SW 1271 (cell line): ENCODE measurements around the gene LPCAT2.
"Not testable (repeated sequence)": the region's sequence is repeated elsewhere in the genome, so short reads cannot be mapped to it uniquely, and the experiment has no call there.

Experiments
- DNase-seq, 2 experiments: peaks; one replicate each; lab custom pipeline; 2025; lab: John Stamatoyannopoulos, UW

The LPCAT2 gene

DNA sequence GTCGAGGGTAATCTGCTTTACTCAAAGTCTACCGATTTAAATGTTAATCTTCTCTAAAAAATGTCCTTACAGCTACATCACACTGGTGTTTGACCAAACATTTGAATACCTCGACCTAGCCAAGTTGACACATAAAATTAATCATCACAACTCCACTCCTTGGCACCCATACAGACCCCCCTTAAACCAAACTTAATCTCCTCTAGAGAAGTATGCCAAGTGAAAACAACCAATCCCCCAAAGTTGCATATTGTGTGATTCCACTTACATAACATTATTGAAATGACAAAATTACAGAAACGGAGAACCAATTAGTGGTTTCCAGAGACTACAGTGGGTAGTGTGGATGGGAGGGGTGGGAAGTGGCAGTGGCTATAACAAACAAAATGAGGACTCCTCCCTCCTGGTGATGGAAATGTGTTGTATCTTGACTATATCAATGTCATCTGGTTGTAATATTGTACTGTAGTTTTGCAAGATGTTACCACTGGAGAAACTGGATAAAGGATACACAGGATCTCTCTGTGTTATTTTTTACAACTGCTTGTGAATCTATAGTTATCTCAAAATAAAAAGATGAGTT, 97.0 kb downstream of the LPCAT2 start:
- DNase-seq, result no peak

- no peak for DNase-seq
Observed at GRCh38 chr16:55613613-55614335, 104.9 kb downstream of the LPCAT2 start.

DNA sequence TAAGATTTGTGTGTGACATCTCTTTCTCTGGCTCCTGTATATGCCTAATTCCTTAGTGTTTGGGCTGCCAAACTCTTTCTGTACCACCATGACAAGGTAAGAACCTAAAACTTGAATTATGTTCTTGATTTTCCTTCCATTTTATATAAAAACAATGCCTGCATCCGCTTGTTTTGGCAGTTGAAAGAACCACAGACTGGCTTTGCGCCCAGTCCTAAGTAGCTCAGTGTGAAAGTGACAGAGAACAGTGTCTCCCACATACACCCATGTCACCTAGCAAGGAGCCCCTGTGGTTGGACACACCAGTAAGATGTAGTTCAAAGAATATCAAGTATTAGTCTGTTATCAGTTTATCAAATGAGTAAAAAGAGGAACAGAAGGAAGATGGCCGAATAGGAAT, 106.2 kb downstream of the LPCAT2 start:
- DNase-seq, result no peak

GRCh38 chr16:55615670-55616069, 106.8 kb downstream of the LPCAT2 start:
- DNase-seq, result not testable (repeated sequence)

DNA sequence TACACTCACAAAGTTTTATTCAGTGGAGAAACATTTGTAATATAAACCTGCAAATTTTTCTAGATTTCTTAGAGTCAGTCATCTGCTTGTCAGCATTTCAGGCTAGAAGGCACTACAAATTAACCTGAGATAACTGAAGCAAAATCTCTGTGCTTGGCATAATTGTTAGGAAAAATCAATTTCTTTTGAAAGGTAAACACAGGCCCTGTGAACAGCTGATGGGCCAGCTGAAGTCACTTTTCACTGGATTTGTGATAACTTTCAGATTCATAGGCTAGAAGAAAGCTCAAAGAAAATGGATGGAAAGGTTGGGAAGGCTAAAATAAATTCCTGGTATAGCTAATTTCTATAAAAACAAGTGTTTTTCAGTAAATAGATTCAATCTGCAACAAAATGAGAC, 112.9 kb downstream of the LPCAT2 start:
- DNase-seq, result no peak

- no peak for DNase-seq
Observed at GRCh38 chr16:55622272-55622671, 113.4 kb downstream of the LPCAT2 start.

GRCh38 chr16:55622930-55623561, 114.2 kb downstream of the LPCAT2 start:
- peak in 1 of 2 experiments; percentile 5 for DNase-seq

DNA sequence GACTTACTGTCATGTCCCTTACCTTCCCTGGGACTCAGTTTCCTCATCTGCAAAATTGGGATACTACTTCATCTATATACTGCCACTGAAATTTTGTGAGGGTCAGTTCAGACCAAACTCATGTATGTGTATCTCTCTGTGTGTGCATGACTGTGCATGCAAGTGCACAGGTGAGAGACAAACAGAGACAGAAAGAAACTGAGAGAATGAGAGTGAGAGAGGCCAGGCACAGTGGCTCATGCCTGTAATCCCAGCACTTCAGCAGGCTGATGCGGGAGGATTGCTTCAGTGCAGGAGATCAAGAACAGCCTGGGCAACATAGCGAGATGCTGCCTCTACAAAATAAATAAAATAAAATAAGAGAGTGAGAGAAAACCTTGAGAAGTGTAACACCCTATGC, 114.8 kb downstream of the LPCAT2 start:
- DNase-seq, result no peak

- no peak for DNase-seq
Observed at GRCh38 chr16:55624696-55625095, 115.8 kb downstream of the LPCAT2 start.

DNA sequence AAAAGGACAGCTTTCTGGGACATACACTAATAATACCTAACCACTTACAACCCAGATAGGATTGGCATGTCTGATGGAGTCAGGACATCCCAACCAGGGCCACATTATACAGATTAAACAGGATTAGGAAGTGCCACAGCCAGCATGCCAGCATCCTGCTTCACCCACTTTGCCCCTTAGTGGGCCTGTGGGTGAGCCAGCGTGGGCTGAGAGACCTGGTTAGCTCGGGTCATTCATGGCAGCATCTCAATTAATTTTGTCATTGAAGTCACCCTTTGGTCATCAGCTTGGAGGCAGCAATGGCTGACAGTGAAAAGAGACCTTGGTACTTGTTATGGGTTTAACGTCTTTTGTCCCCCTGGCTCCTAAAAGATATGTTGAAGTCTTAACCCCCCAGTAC, 117.0 kb downstream of the LPCAT2 start:
- DNase-seq, result no peak

DNA sequence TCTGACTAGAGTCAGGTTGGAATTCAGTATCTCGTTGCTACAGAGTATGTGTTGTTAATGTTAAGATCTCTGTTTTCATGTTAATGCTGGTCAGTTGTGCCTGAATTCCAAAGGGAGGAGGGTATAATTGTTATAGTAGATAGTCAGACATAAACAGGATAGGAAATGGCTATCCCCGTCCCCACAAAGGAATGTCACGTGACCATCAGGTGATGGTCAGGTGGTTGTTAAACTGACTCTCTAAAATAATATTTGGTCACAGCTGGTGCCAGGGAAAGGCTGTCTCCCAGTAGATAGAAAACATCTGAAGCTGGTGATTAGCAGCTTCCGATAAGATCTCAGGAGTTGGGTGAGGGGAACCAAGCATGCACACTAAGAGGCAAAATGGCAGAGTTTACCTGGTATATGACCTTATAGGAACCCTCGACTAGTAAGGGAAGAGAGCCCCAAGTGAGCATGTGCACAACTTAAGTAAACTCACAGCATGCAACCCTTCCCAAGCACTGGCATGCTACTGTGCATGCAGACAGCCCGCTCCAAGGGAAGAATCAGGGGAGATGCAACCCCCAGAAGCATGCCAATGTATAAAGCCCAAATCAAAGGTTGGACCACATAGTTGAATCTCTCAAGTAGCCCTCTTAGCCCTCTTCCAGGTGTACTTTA, 119.6 kb downstream of the LPCAT2 start:
- DNase-seq, result no peak

DNA sequence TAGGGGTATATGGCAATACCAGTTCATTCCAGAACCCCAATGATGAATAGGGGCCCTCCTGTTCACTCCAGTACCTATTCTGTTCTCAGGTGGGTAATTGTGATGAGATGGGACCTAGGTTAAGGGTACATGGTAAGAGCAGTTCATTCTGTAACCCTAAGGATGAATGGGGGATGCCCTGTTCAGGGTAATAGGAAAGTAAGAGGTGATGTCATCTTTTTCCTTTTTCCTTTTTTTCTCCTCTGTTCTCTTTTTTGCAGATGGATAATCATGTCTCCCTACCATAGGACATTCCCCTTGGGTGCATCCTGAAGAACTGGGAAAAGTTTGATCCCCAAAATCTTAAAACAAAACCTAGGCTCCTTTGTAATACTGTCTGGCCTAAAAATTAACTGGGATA, 121.9 kb downstream of the LPCAT2 start:
- no peak for DNase-seq

- DNase-seq, result no peak
Observed at GRCh38 chr16:55632259-55632658, 123.4 kb downstream of the LPCAT2 start.

DNA sequence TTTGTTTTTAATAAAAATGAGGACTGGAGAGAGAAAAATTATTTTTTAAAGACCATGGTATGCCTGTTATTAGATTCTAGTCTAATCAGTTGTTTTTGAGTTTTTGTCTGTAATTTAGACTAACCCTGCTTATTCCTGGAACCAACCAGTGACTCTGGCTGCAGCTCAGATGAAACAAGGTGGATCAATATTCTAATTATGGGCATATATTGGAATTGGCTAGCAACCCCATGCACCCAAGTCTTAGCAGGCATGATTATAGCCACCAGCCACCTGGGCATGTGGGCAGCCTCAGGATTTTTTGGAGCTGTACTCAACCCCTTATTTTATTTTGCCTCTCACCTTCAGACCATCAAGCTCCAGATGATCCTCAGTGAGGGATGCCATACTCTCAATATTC, 125.3 kb downstream of the LPCAT2 start:
- no peak for DNase-seq
